ENCODE results near the gene ANKS3. TPM values are rescaled to one million over a fixed set of nuclear protein-coding genes. Genes with fewer than 3 reads are reported as not detected.

ANKS3 gene
- total and polyA plus RNA-seq, 2 experiments from 2014 or later = 22.5 to 24.9 TPM

- Histone ChIP-seq H3K27me3 (ENCODE audit: insufficient read depth) (no peaks in the 10 kb centered on the region), H3K4me1 (ENCODE audit: insufficient read depth) (peaks cover 12% of the 10 kb centered on the region), H2AFZ (no peak overlapping the region), H3K27ac (ENCODE audit: low read depth) (no peak overlapping the region; the same call in none of the 2 replicates), H3K79me2 (replicated peaks; ENCODE audit: insufficient read depth) (peaks cover 5% of the 10 kb centered on the region), H4K20me1 (replicated peaks; ENCODE audit: insufficient read depth) (0 out of 2 replicates have a peak, but pooled peaks cover 3% of the 10 kb centered on the region), H3K36me3 (ENCODE audit: insufficient read depth) (peaks cover 10% of the 10 kb centered on the region), H3K4me2 (no peak overlapping the region), H3K9me2 (ENCODE audit: insufficient read depth) (no peaks in the 10 kb centered on the region), H3K4me3 (no peak overlapping the region), H3F3A (replicated peaks; ENCODE audit: low read depth) (peaks cover 11% of the 10 kb centered on the region)
- H3K9me3 Mint-ChIP-seq = no peaks in the 10 kb centered on the region
- H3K27ac Mint-ChIP-seq = no peak overlapping the region; the same call in 1 of the 2 replicates
- peaks cover 33% of the 10 kb centered on the region for H3K36me3 Mint-ChIP-seq (ENCODE audit: low read depth)
- H3K27me3 Mint-ChIP-seq (ENCODE audit: insufficient read depth, low read depth, poor library complexity) = peaks cover 3% of the 10 kb centered on the region
- DNase-seq (ENCODE audit: low spot score) = no peak
- H3K4me3 Mint-ChIP-seq = no peak overlapping the region
- TF ChIP-seq JUNB (IDR thresholded peaks at IDR 0.05; ENCODE audit: unreplicated experiment) = no peak
- no peak for TF ChIP-seq ETS1 (IDR thresholded peaks at IDR 0.05)
- no peak for TF ChIP-seq REST (IDR thresholded peaks at IDR 0.05; ENCODE audit: unreplicated experiment)
- no peak for TF ChIP-seq ZNF114 (CRISPR knock-in tag; IDR thresholded peaks at IDR 0.05)
- no peak for TF ChIP-seq CREB1 (CRISPR knock-in tag; IDR thresholded peaks at IDR 0.05; ENCODE audit: low read depth)
- TF ChIP-seq NANOG (IDR thresholded peaks at IDR 0.05; ENCODE audit: borderline replicate concordance) = no peak
- no peak for TF ChIP-seq CTCF (conservative IDR thresholded peaks at IDR 0.05; ENCODE audit: low read depth in 2 of 2)
- no peak for TF ChIP-seq EZH2 (IDR thresholded peaks at IDR 0.05; ENCODE audit: low read depth, unreplicated experiment)
- TF ChIP-seq POLR2AphosphoS5 (IDR thresholded peaks at IDR 0.05; ENCODE audit: low read depth) = no peak
- no peak for TF ChIP-seq EZH2phosphoT487 (IDR thresholded peaks at IDR 0.05; ENCODE audit: unreplicated experiment)
- no peak for TF ChIP-seq STAT1 (IDR thresholded peaks at IDR 0.05; ENCODE audit: unreplicated experiment)
- TF ChIP-seq ZNF462 (CRISPR knock-in tag; IDR thresholded peaks at IDR 0.05) = no peak
- no peak for ATAC-seq
- H3K4me1 Mint-ChIP-seq = peaks cover 13% of the 10 kb centered on the region
These were observed 10.9 kb downstream of the ANKS3 start for GRCh38 chr16:4723071-4723767.
